ENCODE data around the gene NUSAP1.
"Not testable (repeated sequence)": the region's sequence is repeated elsewhere in the genome, so short reads cannot be mapped to it uniquely, and the experiment has no call there.

Gene NUSAP1

GRCh38 chr15:41411441-41411840 lies 78.8 kb downstream of the NUSAP1 start:
- no peak overlapping the region for H3K4me3 ChIP-seq (ENCODE audit: low read depth, low read length)
- TF ChIP-seq CTCF (IDR thresholded peaks at IDR 0.05; ENCODE audit: borderline replicate concordance, insufficient read depth, low read depth, low read length) = no peak

GRCh38 chr15:41416128-41416741 lies 83.6 kb downstream of the NUSAP1 start:
- TF ChIP-seq CTCF (IDR thresholded peaks at IDR 0.05; ENCODE audit: borderline replicate concordance, insufficient read depth, low read depth, low read length) = no peak
- peak overlapping the region; percentile 95 for H3K4me3 ChIP-seq (ENCODE audit: low read depth, low read length)

- peak within 1 kb of the TSS; percentile 95 for H3K4me3 ChIP-seq (ENCODE audit: low read depth, low read length)
- no peak for TF ChIP-seq CTCF (IDR thresholded peaks at IDR 0.05; ENCODE audit: borderline replicate concordance, insufficient read depth, low read depth, low read length)
Observed at GRCh38 chr15:41416742-41417417, 84.2 kb downstream of the NUSAP1 start, which contains the start of gene RTF1. Gene RTF1 (plus strand): TSS chr15:41417095. CDS start chr15:41417116, 21 bp downstream.

- TF ChIP-seq CTCF (IDR thresholded peaks at IDR 0.05; ENCODE audit: borderline replicate concordance, insufficient read depth, low read depth, low read length) = no peak
Observed at GRCh38 chr15:41417418-41418195, 84.9 kb downstream of the NUSAP1 start.

GRCh38 chr15:41423979-41424659 lies 91.4 kb downstream of the NUSAP1 start:
- no peak overlapping the region for H3K4me3 ChIP-seq (ENCODE audit: low read depth, low read length)
- TF ChIP-seq CTCF (IDR thresholded peaks at IDR 0.05; ENCODE audit: borderline replicate concordance, insufficient read depth, low read depth, low read length) = no peak

More at GRCh38 chr15:41417418-41418195, 84.9 kb downstream of the NUSAP1 start:
- H3K4me3 ChIP-seq (ENCODE audit: low read depth, low read length) = peak overlapping the region; percentile 95

GRCh38 chr15:41424809-41425208 lies 92.1 kb downstream of the NUSAP1 start:
- TF ChIP-seq CTCF (IDR thresholded peaks at IDR 0.05; ENCODE audit: borderline replicate concordance, insufficient read depth, low read depth, low read length) = no peak
- no peak overlapping the region for H3K4me3 ChIP-seq (ENCODE audit: low read depth, low read length)

GRCh38 chr15:41425907-41426306 lies 93.2 kb downstream of the NUSAP1 start:
- H3K4me3 ChIP-seq (ENCODE audit: low read depth, low read length) = not testable (repeated sequence)

All from GM12875 (cell line).